NCI-H524 treated with DMSO at 0.1 percent for 48 hours (cell line): Measurements from ENCODE around the gene SSBP3.

Source experiments
- DNase-seq: peaks from one replicate; lab custom pipeline; 2025; lab: John Stamatoyannopoulos, UW

SSBP3 gene

DNA sequence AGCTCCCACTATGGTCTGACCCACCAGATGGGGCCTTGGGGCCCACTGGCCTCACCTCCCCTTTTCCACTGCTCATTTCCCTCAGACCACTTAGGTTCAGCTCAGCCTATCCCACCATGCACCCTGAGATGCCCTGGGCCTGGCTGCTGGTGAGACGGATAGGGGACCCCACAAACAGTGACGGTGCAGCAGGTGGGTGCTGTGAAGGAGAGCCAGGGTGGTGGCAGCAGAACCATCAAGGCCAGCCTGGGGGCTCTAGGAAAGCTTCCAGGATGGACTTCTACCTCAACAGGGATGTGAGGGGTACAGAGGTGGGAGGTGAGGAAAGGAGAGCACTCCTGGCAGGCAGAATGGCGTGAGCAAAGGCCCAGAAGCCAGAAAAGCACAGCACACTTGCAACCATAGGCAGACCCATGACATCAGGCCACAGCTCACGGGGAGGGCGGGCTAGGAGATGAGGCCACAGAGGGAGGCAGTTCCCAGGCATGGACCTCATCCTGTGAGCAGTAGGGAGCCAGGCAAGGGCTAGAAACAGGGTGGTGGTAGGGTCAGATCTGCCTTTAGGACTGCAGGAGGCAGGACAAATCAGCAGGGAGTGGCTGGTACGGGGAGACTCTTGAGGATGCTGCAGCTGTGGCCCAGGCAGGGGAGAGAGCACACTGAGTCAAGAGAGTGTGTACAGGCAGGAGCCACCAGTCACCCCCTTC, 229.4 kb downstream of the SSBP3 start:
- DNase-seq: no peak
